ENCODE results near the gene TM4SF4. TPM values are rescaled to one million over a fixed set of nuclear protein-coding genes. Genes with fewer than 3 reads are reported as not detected.

Gene TM4SF4
- total and polyA plus RNA-seq, 2 donors (not counting 1 experiment from before 2014, with no cell fraction given) = 1.7 TPM

- Histone ChIP-seq H3K27ac (ENCODE audit: insufficient read depth, low read length) (no peak overlapping the region), H3K27me3 (ENCODE audit: control insufficient read depth, insufficient read depth, low read length) (no peaks in the 10 kb centered on the region), H3K79me2 (ENCODE audit: control insufficient read depth, insufficient read depth, low read length) (no peaks in the 10 kb centered on the region), H3K4me1 (ENCODE audit: control insufficient read depth, extremely low read depth, insufficient read depth, low read length) (peaks cover 5% of the 10 kb centered on the region), H2AFZ (ENCODE audit: low read length) (no peak overlapping the region), H3K4me3 (replicated peaks in 1 of 4; ENCODE audit: control extremely low read depth in 1 of 4, insufficient read depth in 1 of 4, low read depth in 3 of 4, low read length in 4 of 4) (no peak overlapping the region), H4K20me1 (ENCODE audit: control insufficient read depth, extremely low read depth, insufficient read depth, low read length) (no peaks in the 10 kb centered on the region), H3K9ac (ENCODE audit: insufficient read depth, low read length) (no peak overlapping the region), H3K4me2 (ENCODE audit: extremely low read depth, insufficient read depth, low read length) (no peak overlapping the region), H3K9me3 (ENCODE audit: control insufficient read depth, insufficient read depth, low read depth, low read length) (no peaks in the 10 kb centered on the region), H3K36me3 (ENCODE audit: control insufficient read depth, insufficient read depth, low read length) (no peaks in the 10 kb centered on the region)
- peak; percentile 26 to 88 for DNase-seq (ENCODE audit: low read depth in 2 of 2)
- TF ChIP-seq EZH2 (IDR thresholded peaks at IDR 0.05; ENCODE audit: low read length, missing control alignments) (no peak), CTCF (conservative IDR thresholded peaks at IDR 0.05 in 1 of 2, IDR thresholded peaks at IDR 0.05 in 1 of 2; ENCODE audit: low read depth in 1 of 2, low read length in 2 of 2) (no peak)
Observed at GRCh38 chr3:149454746-149455145, 19.8 kb upstream of the TM4SF4 start.

- H3K4me2 ChIP-seq (ENCODE audit: extremely low read depth, insufficient read depth, low read length) = no peak overlapping the region
- H3K4me1 ChIP-seq (ENCODE audit: control insufficient read depth, extremely low read depth, insufficient read depth, low read length) = no peaks in the 10 kb centered on the region
- H3K79me2 ChIP-seq (ENCODE audit: control insufficient read depth, insufficient read depth, low read length) = no peaks in the 10 kb centered on the region
- H3K9ac ChIP-seq (ENCODE audit: insufficient read depth, low read length) = no peak overlapping the region
- no peak overlapping the region for H3K27ac ChIP-seq (ENCODE audit: insufficient read depth, low read length)
- no peak overlapping the region for H3K4me3 ChIP-seq (replicated peaks in 1 of 4; ENCODE audit: control extremely low read depth in 1 of 4, insufficient read depth in 1 of 4, low read depth in 3 of 4, low read length in 4 of 4)
- DNase-seq (ENCODE audit: low read depth in 2 of 2) = no peak
- no peaks in the 10 kb centered on the region for H3K9me3 ChIP-seq (ENCODE audit: control insufficient read depth, insufficient read depth, low read depth, low read length)
- TF ChIP-seq CTCF (conservative IDR thresholded peaks at IDR 0.05 in 1 of 2, IDR thresholded peaks at IDR 0.05 in 1 of 2; ENCODE audit: low read depth in 1 of 2, low read length in 2 of 2) (no peak), EZH2 (IDR thresholded peaks at IDR 0.05; ENCODE audit: low read length, missing control alignments) (no peak)
- H3K27me3 ChIP-seq (ENCODE audit: control insufficient read depth, insufficient read depth, low read length) = no peaks in the 10 kb centered on the region
- H4K20me1 ChIP-seq (ENCODE audit: control insufficient read depth, extremely low read depth, insufficient read depth, low read length) = no peaks in the 10 kb centered on the region
- H2AFZ ChIP-seq (ENCODE audit: low read length) = no peak overlapping the region
- H3K36me3 ChIP-seq (ENCODE audit: control insufficient read depth, insufficient read depth, low read length) = no peaks in the 10 kb centered on the region
Observed at GRCh38 chr3:149455366-149455765, 19.1 kb upstream of the TM4SF4 start.

DNA sequence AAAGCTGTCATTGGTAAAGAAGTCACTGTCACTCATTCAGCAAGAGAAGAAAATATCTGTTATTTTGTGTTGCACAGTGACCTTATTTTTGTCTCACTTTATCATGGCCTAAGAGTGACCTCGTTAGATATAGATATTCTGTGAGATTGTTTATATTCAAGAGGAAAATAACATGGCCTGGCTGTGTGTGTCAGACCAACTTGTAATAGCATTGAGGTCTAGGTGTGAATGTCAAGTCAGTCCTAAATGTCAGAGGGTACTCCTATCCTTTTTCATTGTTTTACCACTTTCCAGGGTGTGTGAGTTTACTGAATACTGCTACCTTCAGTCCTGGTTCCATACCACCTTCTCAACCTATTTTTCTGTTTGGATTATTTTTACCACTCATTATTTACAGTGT is 18.5 kb upstream of the TM4SF4 start:
- no peak overlapping the region for H3K27ac ChIP-seq (ENCODE audit: insufficient read depth, low read length)
- H3K79me2 ChIP-seq (ENCODE audit: control insufficient read depth, insufficient read depth, low read length) = no peaks in the 10 kb centered on the region
- no peaks in the 10 kb centered on the region for H3K4me1 ChIP-seq (ENCODE audit: control insufficient read depth, extremely low read depth, insufficient read depth, low read length)
- no peaks in the 10 kb centered on the region for H3K9me3 ChIP-seq (ENCODE audit: control insufficient read depth, insufficient read depth, low read depth, low read length)
- no peaks in the 10 kb centered on the region for H3K27me3 ChIP-seq (ENCODE audit: control insufficient read depth, insufficient read depth, low read length)
- H3K4me2 ChIP-seq (ENCODE audit: extremely low read depth, insufficient read depth, low read length) = no peak overlapping the region
- no peak for DNase-seq (ENCODE audit: low read depth in 2 of 2)
- no peak overlapping the region for H3K4me3 ChIP-seq (replicated peaks in 1 of 4; ENCODE audit: control extremely low read depth in 1 of 4, insufficient read depth in 1 of 4, low read depth in 3 of 4, low read length in 4 of 4)
- H3K9ac ChIP-seq (ENCODE audit: insufficient read depth, low read length) = no peak overlapping the region
- no peak overlapping the region for H2AFZ ChIP-seq (ENCODE audit: low read length)
- no peaks in the 10 kb centered on the region for H4K20me1 ChIP-seq (ENCODE audit: control insufficient read depth, extremely low read depth, insufficient read depth, low read length)
- no peaks in the 10 kb centered on the region for H3K36me3 ChIP-seq (ENCODE audit: control insufficient read depth, insufficient read depth, low read length)
- TF ChIP-seq EZH2 (IDR thresholded peaks at IDR 0.05; ENCODE audit: low read length, missing control alignments) = no peak
- no peak for TF ChIP-seq CTCF (conservative IDR thresholded peaks at IDR 0.05 in 1 of 2, IDR thresholded peaks at IDR 0.05 in 1 of 2; ENCODE audit: low read depth in 1 of 2, low read length in 2 of 2)
